Stimulated activated CD4-positive, alpha-beta T cell treated with anti-CD3 and anti-CD28 coated beads, Interleukin-12 subunit alpha, Interleukin-12 subunit beta, amount 100 ng/mL, for 4 hours (primary cell): ENCODE measurements around the gene LRRC8C.
"Not testable (repeated sequence)": the region's sequence is repeated elsewhere in the genome, so short reads cannot be mapped to it uniquely, and the experiment has no call there.

Experiments used
- DNase-seq: peaks from one replicate; pipeline ENCODE4 v3.0.0-alpha.2; 2020

LRRC8C gene

DNA sequence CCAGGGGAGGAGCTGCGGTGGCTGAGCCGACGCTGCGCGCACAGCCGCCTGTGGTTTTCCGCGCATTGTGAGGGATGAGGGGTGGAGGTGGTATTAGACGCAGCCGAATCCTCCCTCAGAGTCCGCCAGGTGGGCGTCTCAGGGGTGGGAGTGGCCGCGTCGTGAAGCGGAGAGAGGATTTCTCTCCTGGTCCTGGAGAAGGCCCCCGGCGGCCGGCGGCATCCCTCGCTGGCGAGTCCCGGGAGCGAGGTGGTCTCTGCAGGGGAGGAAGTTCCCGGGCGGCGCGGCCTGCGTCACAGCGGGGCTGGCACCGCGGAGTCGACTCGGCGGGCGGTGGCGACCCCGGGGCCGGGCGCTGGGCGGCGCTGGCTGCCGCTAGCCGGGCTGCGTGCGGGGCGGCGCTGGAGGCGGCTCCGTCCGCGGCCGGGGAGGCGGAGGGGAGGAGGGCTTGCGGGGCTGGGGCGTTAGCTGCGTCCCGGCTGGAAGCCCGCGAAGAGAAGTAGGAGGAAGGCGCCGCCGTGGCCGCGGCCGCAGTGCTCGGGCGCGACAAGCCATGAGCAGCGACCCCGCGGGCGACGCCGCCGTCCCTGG lies at the start of gene LRRC8C:
Gene LRRC8C, plus strand, starts transcription at position 464 of the 591 bp plus-strand sequence. CDS start 53,354 bp downstream, outside the sequence.
- DNase-seq, result peak; percentile 86

DNA sequence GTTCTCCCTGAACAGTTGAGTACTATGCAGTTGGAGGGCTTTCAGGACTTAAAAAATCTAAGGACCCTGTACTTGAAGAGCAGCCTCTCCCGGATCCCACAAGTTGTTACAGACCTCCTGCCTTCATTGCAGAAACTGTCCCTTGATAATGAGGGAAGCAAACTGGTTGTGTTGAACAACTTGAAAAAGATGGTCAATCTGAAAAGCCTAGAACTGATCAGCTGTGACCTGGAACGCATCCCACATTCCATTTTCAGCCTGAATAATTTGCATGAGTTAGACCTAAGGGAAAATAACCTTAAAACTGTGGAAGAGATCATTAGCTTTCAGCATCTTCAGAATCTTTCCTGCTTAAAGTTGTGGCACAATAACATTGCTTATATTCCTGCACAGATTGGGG lies 48.7 kb upstream of the LRRC8C start:
- no peak for DNase-seq

DNA sequence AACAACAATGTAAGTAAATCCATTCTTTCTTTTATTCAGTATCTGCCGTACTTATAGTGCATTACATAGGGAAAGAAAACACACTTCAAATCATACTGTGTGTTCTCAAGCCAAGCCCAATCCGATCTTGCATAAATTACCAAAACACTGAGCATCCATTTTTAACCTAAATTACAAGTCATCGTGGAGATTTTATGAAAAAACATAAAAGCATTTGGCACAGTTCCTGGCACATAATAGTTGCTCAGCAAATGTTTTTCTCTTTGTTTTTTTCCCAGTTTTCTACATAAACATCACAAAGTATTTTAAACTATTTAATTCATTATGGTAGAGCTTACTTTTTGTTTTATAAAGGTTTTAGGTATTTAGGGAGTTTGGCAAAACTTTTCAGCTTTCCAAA lies 48.1 kb upstream of the LRRC8C start:
- no peak for DNase-seq

DNA sequence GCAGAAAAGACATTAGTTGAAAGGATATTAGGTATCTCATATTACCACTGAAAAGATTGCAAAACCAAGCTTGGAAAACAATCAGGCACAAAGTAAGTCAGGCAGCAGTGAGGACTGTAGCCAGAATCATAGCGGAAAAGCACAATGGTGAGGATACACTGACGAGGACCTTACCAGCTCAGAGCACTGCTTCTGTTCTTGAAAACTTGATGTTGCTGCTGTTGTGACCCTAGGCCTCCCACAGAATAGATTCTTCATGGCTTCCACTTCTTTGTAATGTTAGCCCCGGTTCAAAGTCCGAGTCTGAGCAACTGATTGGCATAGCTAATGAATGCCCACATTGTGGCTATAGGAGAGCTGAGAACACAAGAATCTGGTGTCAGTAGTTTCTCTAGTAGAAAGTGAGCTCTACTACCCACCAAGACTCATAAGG lies 45.2 kb upstream of the LRRC8C start:
- DNase-seq, result no peak

DNA sequence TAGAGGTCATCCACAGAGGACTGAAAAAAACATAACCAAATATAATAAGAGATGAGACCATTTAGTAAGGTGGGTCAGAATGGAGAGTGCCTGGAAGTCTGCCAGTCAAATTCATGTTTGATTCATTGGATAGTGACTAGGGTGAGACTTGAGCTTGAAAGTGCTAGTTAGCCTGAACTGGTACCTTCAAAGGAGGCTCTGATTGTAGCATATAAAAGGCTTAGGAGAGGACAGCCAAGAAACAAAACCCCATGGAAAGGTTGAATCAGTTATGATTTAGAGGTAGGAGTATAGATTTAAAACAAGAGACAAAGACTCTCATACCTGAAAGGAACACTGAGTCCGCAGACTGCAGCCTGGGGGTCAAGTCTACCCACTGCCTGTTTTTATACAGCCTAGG lies 44.4 kb upstream of the LRRC8C start:
- no peak for DNase-seq

DNA sequence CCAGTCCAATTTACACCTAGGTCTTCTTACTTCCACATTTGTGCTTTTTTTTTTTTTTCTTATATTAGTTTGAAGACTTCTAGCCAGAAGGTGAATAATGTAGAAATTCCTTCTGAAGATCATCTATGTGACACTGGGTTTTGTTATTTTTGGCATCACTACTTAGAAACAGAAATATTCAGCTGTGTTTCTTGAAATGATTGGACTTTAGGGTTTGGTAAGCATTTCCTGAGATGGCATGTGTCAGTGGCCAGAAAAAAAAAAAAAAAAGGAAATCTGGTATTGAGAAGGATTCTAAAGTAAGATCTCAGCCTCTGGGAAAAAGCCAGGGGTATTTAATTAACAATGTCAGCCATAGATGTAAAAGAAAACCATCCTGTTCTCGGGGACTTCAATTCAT lies 43.4 kb upstream of the LRRC8C start:
- no peak for DNase-seq

DNA sequence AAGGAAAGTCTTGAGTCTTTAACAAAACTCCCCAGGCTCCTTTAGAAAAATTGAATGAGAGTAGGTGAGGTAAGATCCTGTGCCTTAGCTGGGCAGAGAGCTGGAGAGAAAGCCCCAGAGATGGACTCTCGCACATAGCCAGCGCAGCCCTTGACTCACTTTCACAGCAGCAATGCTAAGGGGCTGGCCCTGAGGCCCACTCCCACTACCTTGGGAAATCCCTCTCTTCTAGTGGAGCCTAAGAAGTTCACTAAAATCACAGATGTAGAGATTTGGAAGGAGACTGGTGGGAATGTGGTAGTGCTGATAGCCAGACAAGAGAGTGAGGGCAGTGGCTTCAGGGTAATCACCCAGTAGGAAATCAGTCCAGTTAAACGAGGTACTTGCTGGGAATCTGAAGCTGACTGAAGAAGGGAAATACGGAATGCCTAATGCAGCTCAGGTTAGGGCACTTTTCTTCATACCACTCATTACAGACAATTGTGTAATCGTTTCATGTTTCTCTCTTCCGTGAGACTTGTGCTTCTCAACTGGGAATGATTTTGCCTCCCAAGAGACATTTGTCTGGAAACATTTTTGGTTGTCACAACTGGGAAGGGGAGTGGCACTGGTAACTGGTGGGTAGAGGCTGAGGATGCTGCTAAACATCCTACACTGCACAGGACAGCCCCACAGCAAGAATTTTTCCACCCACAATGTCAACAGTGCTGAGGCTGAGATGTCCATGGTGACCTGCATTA lies 42.4 kb upstream of the LRRC8C start:
- DNase-seq, result no peak

DNA sequence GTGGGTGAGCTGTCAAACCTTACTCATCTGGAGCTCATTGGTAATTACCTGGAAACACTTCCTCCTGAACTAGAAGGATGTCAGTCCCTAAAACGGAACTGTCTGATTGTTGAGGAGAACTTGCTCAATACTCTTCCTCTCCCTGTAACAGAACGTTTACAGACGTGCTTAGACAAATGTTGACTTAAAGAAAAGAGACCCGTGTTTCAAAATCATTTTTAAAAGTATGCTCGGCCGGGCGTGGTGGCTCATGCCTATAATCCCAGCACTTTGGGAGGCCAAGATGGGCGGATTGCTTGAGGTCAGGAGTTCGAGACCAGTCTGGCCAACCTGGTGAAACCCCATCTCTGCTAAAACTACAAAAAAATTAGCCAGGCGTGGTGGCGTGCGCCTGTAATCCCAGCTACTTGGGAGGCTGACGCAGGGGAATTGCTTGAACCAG lies 40.0 kb upstream of the LRRC8C start:
- not testable (repeated sequence) for DNase-seq

DNA sequence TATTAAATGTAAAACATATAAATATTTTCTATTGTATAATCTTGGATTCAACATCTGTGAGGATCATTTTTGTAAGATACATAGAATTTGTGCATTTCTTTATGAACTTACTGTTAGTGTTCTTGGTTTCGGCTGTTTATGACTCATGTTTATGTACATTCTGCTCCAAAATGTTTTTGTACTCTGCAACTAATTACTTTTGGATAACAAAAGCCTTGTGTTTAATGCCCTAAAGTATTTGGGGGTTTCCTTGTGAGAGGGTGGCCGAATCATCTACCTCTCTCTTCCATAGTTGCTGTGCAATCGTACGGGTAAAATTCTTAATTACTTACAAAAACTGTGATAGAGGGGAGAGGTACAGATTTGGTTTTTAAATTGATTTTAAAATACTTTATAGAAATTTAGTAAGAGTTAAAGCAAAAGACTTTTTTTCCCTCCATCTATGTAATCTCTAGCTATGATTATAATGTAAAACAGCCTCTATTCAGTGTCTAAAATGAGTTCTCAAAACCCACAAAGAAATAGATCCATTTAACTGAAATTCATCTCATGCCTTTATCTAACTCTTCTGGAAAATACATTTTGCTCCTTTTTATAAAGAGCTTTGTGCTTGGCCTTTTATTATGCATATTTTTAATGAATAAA lies 38.7 kb upstream of the LRRC8C start:
- DNase-seq, result no peak

DNA sequence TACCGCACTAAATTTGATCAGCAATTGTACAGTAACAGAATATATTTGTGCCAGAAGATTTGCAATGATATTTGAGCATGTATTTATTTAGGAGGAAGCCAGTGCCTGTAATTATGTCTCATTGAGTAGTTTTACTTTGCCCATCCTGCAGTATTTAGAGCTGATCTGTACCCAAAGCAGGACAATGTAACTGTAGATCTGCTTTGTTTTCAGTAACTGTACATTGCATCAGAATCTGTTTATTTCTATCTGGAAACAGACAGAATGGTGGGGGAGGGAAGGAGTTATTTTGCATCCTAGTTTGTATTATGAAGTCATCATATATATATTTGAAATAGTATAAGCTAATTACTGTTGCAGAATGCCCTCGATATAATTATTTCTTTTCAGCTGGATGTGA lies 36.2 kb upstream of the LRRC8C start:
- DNase-seq, result no peak

DNA sequence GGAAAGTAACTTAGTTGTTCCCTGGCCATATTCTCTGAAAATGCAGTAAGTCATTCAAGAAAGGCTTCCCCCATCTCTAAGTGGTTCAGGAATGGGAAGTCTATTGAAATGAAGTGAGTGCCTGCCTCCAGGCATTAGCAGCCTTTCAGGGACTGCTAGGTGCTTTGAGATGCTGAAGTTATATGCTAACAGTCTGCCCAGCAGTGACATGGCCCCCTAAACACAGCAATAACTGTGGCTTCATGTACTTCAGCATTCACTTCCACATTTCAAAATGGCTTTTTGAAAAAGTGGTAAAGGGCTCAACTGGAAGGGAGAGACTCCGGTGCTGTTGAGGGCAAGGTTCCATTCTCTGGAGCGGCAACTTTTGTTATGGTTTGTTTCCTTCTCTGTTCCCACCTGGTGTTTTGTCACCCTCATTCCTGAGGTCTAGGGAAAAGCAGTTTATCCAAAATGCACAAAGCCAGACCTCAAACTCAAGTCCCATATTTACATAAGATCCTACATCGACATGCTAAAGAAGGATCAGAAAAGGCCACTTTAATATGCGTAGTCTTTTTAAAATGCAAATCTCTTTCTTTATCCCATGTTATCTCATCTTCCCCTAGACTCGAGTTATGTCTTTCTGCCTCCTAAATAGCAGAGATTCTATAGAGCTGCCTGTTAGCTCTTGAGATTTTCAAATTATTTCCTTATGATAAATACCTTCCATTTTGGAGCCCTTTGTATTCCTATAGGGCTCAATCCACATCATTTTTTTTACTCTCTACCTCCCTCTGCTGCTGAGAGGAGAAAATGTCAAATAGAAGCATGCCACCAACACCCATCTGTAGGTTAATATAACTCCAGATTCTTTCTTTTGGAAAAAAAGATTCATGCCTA lies 34.2 kb upstream of the LRRC8C start:
- no peak for DNase-seq

DNA sequence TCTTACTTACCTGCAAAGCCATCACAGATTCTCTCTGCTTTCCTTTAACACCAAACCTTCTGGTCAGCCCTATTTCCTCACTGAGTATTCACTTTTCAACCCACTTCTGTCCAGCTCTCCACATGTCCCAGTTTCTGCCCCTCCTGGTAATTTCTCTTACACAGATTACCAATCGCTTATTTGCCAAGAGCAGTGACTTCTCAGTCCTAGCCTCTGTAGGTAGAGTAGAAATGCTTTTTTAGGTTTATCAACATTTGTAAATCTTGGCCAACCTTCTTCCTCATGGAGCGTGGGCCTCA lies 33.6 kb upstream of the LRRC8C start:
- DNase-seq, result no peak

DNA sequence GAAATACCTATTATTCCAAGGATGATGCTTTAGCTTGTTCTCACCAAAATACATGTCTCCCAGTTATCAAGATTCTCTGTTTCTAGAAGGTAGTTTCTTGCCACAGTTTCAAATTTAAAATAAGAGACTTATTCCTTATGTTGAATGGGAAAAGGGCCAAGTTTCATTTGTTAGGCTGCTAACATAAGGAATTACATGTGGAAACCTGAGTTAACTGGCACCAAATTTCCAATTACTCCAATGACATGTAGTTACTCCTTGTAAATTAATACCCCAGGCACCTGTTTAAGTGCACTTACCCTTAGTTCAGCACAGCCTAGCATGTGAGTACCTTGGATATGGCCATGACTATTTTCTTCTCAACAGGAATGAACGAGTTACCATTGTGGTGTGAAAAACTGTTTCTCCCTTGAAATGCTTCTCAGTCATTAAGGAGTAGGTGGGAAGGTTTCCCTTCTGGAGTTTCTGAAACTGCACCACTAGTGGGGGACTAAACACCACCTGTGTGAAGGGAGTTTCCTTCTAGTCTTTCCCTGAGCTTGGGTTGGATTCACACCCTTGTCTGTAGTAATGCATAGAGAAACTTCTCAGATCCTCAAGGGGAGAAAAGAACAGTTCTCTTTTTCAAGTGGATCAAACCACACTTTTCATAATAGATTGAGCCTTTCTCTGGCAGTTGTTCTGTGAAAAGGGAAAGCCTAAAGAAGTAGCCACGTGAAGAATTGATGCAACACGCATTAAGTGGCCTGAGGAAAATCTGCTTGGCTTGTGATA lies 32.3 kb upstream of the LRRC8C start:
- no peak for DNase-seq

DNA sequence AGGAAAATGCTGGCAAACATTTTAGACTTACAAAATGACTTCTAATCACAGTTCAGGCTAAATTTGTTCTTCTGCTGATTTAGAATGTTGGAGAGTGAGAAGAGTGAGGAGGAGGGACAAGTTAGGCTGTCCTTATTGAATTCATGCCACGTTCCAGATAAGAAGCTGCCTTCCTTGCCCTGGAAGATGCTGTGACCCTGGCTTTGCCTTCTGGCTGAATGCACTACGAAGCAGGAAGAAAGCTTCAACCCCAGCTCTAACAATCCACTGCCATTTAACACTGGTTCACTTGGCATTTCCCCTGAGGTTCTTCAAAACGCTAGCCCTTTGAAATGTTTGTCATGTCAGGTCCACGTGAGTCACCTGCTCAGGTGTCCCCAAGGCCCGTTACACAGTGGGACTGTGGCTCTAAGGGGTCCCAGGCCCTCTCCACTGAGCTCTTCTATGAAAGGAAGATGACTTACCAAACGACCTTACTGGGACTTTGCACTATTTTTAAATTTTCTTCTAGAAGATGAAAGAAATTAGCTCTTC lies 30.0 kb upstream of the LRRC8C start:
- DNase-seq, result no peak

DNA sequence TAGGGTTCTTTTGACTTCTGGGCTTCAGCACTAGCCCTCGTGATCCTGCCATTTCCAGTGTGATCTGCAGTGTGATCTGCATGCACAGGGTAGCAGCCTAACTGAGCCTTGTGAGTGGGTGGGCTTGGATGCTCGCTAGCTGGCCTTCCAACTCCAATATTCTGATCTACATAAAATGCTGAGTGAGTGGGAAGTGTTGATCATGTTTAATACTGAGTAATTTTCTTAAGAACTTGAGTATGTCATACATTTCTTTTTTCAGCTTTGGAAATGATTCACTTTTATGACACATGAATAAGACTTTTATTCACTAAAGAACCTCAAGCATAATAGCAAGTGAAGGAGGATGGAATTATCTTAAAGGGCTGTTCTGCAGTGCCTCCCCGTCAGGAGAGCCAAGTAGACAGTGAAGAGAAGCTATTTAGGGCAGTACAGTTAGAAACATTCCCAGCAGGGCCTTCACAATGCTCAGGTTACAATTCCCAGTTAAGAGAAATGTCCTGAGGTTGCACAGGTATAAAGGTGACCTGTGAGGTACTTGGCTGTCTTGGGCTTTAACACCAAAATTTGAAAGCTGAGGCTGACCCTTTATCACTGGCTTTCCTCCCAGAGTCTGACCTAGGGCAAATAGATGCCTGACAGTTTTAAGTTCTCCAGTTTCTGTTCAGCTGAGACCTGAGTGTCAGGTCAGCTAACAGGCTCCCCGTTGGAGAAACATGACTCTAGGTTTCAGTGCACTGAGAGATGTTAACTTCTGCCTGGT lies 29.1 kb upstream of the LRRC8C start:
- peak; percentile 43 for DNase-seq

DNA sequence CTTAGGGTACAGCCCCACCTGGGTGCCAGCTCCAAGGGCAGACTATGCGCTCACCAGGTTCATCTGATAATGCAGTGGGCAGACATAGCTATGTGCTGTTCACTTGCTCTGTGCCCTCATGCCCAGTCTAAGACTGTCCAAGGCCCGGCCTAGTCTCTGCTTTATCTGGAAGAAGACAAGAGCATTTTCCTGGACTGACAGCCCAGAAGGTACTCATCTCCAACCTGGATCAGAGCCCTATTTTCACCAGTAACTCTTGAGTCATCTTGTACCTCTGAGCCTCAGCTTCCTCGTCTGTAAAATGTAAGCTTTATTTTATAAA lies 28.5 kb upstream of the LRRC8C start:
- DNase-seq, result no peak

DNA sequence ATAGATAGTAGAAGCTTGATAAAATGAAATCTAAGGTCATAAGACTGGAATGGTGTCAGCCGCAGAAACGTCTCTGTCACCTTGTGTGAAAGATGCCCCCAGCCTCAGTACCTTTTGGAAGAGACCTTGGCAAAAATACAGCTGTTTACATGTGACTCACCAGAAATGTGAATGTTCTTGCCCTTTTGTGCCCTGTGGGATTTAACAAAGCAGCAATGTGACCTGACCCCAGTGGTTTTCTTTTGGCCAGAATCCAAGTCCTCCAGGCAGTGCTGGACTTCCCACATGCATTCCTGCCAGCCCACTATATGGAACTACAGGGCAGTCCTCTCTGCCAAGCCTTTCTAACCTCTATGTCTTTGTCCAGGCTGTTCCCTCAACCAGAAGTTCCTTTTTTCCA lies 27.2 kb upstream of the LRRC8C start:
- DNase-seq, result no peak

DNA sequence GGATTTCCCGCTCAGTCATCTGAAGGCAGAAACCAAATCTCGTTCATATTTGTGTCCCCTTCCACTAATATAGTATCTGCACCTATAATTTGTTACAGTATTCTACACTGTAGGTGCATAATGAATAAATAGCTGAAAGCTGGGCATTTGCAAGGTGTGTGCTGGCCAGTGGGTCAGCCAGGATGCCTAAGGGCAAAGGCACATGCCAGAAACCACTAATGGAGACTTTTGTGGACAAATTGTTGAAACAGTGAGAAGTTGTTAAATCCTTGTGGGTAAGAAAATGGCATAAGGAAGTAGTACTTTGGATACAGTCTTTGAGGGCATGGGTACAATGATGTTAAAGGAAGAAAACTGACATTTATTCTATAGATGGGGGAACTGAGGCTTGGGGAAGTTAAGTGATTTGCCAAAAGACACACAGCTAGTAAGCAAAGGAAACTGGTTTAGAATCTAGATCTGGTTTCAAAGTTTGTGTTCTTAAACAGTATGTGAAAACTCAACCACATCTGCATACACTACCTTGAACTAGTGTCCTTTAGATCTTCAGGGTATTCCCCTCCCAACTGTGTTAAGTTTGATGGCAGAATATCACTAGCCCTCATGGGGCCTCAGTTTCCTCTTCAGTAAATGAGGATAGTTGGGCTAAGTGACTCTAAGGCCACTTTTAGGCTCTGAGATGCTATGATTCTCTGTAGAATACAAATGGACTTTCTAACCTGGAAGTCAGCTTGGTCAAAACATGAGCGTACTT lies 26.5 kb upstream of the LRRC8C start:
- DNase-seq, result no peak

DNA sequence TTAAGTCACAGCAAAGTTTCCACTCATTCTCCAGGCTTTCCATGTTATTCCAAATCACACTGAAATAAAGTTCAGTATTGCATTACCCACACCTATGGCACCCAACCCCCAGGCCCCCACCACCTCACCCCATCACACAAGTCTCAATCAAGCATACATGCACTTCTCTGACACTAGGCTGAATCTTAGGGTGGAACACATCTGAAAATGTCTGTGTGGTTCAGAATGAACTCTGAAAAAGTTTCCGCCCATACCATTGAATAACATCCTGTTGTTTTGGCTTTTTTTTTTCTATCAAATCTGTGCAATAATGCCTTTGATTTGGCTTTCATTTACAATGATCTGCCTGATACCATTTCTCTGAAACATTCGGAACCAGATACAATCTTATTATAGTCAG lies 25.8 kb upstream of the LRRC8C start:
- DNase-seq, result no peak

DNA sequence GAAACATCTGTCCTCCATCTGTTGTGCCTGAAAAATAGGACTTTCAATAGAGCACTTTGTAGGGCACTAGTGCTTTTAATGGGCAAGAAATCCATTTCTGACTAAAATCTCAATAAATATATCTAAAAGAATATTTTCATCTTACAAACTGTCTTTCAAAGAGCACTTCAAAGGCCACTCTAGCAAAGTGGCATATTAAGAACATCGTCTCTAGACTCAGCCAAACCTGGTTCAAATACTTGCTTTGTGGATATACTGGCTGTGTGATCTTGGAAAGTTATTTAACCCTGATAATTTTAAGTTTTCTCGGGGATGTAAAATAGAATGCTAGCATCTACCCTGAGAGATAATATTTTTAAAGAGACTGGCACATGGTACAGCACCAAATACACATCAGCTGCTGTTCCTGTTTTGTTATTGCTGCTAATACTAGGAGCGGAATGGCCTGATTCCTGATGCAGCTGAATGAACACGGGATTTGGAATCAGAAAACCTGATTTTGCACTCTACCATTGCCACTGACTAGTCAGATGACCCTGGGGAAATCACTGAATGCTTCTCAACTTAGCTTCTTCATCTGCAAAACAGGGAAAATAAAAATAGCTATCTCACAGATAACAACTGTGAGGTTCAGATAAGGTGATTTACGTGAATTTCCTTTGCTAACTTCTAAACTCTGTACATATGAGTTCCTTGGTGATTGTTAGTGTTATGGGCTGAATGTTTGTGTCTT lies 25.2 kb upstream of the LRRC8C start:
- no peak for DNase-seq
